HG03196 (cell line): ENCODE measurements around the gene RESF1.
"Not testable (repeated sequence)": the region's sequence is repeated elsewhere in the genome, so short reads cannot be mapped to it uniquely, and the experiment has no call there.

Experiments used
- ATAC-seq: cut with Tn5 transposase; IDR thresholded peaks from one replicate; pipeline ENCODE4 v1.9.1; 2021; ENCODE audit not compliant: unreplicated experiment

The RESF1 gene

DNA sequence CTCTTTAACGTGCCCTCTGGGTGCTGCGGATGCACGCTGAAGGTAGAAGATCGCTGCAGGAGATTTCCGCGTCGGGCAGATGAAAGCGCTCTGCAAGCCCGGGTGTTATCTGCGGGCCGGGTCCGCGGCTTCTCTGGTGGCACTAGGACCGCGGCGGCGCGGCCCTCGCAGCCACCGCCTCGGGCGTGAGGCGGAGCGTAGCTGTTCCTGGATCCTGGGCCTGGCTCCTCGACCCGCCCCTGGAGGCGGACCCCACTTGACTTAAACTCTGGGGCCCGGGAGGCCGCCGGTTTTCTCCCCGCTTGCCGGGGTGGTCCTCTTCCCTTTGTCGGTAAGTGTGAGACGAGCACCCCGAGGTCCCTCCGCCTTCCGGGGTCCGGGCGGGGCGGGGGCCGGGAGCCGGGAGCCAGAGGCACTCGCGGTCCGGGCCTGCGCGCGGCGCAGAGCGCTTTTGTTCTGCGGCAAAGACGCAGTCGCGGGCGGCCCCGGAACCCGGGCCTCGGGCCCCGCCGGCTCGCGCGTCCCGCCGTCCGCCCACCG lies at the start of gene RESF1:
RESF1 (plus strand) TSS at position 255 of the 540 bp plus-strand sequence. CDS start 21,541 bp downstream, outside the sequence.
- ATAC-seq: peak; percentile 94

DNA sequence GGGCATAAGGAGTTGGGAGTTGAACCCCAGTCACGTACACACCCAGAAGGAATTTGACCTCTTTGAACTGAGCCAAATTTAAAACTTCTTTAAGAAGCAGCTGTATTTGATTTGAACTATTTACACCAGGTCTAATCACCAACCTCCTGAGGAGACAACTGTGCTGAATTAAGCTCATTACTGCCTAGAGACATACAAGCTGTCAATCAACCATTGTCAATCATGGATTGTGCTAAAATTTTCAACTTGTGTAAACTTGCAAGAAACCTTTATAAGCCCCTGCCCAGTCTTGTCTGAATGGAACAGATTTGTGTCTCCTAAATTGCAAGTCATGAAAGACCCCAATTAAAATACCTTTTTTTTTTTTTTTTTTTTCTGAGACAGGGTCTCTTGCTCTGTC lies 44.3 kb upstream of the RESF1 start:
- ATAC-seq: no peak

DNA sequence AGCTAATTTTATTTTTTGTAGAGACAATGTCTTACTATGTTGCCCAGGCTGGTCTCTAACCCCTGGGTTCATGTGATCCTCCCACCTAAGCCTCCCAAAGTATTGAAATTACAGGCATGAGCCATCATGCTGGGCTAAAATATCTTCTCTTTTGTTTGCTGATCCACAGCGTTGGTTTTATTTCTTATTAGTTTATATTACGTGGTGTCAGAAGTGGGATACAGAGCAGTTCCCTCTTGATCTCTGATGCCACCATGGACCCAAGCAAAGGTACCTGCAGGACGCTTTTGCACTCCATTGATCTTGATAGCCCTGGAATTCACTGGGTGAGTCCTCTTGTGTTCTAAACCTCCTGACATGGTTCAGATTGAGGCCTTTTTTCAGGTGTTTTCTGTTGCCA lies 43.8 kb upstream of the RESF1 start:
- ATAC-seq: no peak

GRCh38 chr12:31922341-31923062 lies 36.7 kb upstream of the RESF1 start:
- no peak for ATAC-seq

- ATAC-seq: no peak
Measured at GRCh38 chr12:31923063-31923412, 36.2 kb upstream of the RESF1 start.

- no peak for ATAC-seq
Measured at GRCh38 chr12:31928246-31929026, 30.8 kb upstream of the RESF1 start.

DNA sequence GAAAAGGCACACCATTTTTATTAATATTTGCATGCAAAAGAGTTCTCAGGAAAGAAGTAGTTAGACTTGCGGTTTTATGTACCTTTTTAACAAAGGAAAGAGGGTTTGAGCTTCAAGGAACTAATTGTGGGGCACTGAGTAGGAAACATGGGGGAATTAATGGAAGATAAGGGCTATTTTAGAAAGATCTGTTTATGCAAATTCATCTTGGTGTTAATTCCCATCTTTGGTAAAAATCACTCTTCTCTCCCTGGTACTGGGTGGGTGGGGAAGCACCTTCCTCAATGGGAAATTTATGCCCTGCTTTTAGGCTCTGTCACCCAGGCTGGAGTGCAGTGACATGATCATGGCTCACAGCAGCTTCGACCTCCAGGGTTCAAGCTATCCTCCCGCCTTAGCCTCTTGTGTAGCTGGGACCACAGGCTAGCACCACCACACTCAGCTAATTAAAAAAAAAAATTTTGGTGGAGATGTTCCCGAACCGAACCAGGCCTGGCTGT lies 30.1 kb upstream of the RESF1 start:
- no peak for ATAC-seq

DNA sequence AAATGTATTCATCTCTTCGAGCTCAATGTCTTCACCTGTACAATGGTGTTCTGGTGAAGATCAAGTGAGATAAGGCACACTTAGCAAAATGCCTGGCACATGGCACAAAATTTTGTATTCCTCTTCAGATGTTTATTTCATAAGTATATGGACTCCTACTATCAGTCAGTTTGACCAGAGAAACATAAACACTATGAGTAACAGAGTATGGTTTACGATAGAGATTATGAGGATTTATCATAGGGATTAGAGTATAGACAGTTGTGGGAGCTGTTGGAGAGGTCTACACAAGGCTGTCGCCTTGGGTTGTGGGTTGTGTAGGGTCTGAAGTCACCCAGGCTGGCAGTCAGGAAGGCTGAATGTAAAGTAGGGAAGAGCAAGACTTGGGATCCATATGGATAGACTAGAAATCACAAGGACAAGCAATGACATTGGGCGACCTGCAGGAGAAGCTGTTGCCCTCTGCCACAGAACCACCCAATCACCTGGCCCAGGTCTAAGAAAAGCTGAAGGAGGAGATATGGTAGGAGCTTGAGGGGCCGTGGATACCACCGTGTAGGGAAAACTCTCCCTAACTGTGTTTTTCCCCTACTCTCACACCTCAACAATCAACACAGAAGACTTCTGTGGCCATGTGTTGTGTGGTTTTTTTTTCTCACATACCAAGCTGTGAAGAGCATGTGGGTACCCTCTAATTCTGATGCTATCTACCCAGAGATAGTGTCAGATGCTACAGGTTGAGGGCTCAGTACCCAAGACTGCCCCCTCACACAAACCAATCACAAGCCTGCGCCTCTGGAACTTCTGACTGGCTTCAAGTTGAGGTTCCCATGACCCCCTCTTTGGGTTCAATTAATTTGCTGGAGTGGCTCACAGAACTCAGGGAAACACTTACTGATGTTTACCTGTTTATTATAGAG lies 27.2 kb upstream of the RESF1 start:
- no peak for ATAC-seq

- no peak for ATAC-seq
Measured at GRCh38 chr12:31944299-31944698, 14.9 kb upstream of the RESF1 start.

DNA sequence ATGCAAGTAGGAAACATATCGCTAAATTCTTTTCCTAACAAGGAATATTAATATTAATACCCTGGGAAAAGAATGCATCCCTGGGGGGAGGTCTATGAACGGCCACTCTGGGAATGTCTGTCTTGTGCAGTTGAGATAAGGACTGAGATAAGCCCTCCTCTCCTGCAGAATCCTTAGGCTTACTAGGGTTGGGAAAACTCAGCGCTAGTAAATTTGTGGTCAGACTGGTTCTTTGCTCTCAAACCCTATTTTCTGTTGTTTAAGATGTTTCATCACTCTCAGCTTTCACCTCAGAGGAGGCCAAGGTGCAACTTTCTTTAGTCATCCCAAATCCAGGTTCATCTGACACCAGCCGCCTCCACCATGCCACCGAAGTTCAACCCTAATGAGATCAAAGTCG lies 11.2 kb upstream of the RESF1 start:
- no peak for ATAC-seq

GRCh38 chr12:31948697-31949359 lies 10.4 kb upstream of the RESF1 start:
- ATAC-seq: not testable (repeated sequence)

GRCh38 chr12:31950088-31950487 lies 9.1 kb upstream of the RESF1 start:
- ATAC-seq: no peak

DNA sequence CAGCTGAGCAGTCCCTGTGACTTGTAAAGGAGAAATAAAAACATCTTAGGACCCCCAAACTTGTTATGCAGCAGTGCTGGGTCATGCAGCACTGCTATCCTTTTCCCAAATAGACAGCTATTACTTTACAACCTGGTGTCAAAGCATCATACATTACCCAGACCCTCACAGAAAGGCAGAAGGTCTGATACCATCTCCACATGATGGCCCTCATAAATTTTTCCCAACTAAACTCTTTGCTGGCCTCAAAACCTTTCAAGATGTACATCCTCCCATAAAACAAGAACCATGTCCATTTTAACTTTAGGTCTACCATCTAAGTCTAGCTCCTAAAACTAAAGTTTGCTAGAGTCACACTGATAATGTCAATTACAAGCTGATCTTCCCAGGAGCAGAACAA lies 8.7 kb upstream of the RESF1 start:
- no peak for ATAC-seq

GRCh38 chr12:31951008-31951407 lies 8.2 kb upstream of the RESF1 start:
- ATAC-seq: no peak

DNA sequence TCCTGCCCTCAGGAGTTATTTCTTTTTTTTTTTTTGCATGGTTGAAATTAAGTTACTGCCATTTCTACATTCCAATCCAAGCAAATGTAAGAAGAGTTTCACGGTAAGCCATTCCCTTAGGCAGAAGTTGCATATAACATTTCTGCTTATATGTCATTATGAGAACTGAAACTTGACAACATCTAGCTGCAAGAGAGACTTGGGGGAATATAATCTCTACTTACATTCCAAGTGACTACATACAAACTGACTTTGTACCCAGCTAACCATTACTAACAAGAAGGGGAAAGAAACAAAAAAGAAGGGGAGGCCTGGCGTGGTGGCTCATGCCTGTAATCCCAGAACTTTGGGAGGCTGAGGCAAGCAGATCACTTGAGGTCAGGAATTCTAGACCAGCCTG lies 7.3 kb upstream of the RESF1 start:
- ATAC-seq: no peak

DNA sequence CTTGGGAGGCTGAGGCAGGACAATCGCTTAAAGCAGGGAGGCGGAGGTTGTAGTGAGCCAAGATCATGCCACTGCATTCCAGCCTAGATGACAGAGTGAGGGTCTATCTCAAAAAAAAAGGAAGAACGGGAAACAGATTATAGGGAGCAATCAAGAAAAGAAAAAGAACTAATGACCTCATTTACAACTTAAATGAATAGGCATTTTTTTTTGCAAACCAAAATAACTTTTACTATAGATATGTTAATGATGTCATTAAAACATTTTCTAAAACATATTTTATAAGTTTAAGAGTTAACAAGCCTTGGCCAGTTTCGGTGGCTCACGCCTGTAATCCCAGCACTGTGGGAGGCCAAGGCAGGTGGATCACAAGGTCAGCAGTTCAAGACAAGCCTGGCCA lies 6.8 kb upstream of the RESF1 start:
- ATAC-seq: no peak

DNA sequence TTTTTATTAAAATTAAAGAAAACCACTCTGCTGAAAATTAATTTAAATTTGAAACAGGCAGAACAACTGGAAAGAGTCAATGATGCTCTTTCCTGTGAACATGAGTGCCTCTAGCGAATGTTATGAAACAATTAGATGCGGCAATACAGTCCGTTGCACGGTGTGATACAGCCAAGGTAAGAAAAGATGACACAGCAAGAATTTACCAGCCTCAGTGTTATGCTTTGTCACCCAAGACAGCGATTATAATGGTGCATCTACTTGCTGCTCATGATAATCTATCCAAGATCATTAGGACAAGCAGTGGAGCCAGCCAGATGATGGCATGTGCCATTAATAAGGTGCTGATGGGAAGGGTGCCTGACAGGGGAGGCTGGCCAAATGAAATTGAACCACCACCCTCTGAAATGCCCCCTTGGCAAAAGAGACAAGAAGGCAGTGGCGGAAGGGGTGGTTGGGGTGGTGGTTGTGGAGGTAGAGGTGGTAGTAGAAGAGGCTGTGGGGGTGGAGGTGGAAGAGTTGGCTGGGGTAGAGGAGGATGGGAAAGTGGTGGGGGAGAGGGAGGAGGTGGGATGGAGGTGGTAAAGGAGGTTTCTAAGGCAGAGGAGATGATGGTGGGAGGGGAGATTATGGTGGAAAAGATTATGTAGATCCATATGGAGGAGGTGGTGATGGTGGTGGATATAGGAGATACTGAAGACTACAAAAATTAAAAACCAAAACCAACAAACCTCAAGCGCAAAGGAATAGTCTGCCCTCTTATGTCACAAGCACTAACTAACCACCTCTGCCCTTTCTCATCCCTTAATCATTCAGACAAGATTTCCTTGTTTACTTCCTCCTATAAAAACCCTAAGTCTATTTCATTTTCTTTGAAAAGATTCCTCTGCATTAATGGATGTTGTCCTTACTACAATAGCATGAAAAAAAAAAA lies 4.0 kb upstream of the RESF1 start:
- ATAC-seq: no peak

- ATAC-seq: no peak
Measured at GRCh38 chr12:31958569-31959160, 550 bp upstream of the RESF1 start.
